WTC11 (cell line): ENCODE results near the gene MRPL28. TPM values are rescaled to one million over a fixed set of nuclear protein-coding genes. Genes with fewer than 3 reads are reported as not detected.

Source experiments
- ATAC-seq: fragments of 200-7000 bp; cut with Tn5 transposase; 2 replicates; pipeline ENCODE4 v1.10.0; 2021; ENCODE audit warnings: mild to moderate bottlenecking, moderate library complexity
- CTCF ChIA-PET: fragments of 300-600 bp; sonication (Branson Sonifier 250); formaldehyde crosslinking; loops from one replicate; lab custom pipeline; 2021; ENCODE audit warnings: antibody characterized with exemption; lab: Charles Lee
- POLR2A ChIA-PET: fragments of 350-600 bp; sonication (Branson Sonifier 250); formaldehyde crosslinking; loops from one replicate; lab custom pipeline; 2021; ENCODE audit warnings: antibody characterized with exemption; lab: Charles Lee
- DNase-seq: peaks from one replicate; pipeline ENCODE4 v3.0.0; 2021; ENCODE audit warnings: low spot score
- H3K27ac Mint-ChIP-seq: 2 replicates; pipeline ENCODE4 v1.8.0; 2021; ENCODE audit warnings: mixed read lengths
- H3K27me3 Mint-ChIP-seq: 2 replicates; pipeline ENCODE4 v1.8.0; 2021; ENCODE audit warnings: low read depth, mild to moderate bottlenecking, moderate library complexity, mixed read lengths
- H3K36me3 Mint-ChIP-seq: 2 replicates; pipeline ENCODE4 v1.8.0; 2021; ENCODE audit warnings: mixed read lengths
- H3K4me1 Mint-ChIP-seq: 2 replicates; pipeline ENCODE4 v1.8.0; 2022; ENCODE audit warnings: mixed read lengths
- H3K4me3 Mint-ChIP-seq: 2 replicates; pipeline ENCODE4 v1.8.0; 2021; ENCODE audit warnings: mild to moderate bottlenecking, moderate library complexity, mixed read lengths
- H3K9me3 Mint-ChIP-seq: 2 replicates; pipeline ENCODE4 v1.8.0; 2021; ENCODE audit warnings: mixed read lengths
- EMX1 ChIP-seq: fragments of 250-450 bp; sonication (Bioruptor Pico); IDR thresholded peaks from 2 replicates; pipeline ENCODE4 v1.8.0; 2021; ENCODE audit warnings: mild to moderate bottlenecking
- FOXK1 ChIP-seq: sonication (generic); formaldehyde crosslinking; IDR thresholded peaks from 2 replicates; pipeline ENCODE4 v1.8.0; 2022; ENCODE audit warnings: mild to moderate bottlenecking, moderate library complexity, missing genetic modification reagents
- GRHL2 ChIP-seq: fragments of 250-450 bp; sonication (Bioruptor Pico); IDR thresholded peaks from 2 replicates; pipeline ENCODE4 v1.8.0; 2022; ENCODE audit warnings: mild to moderate bottlenecking, moderate library complexity; ENCODE audit not compliant: insufficient replicate concordance, severe bottlenecking
- HMGXB4 ChIP-seq: sonication (generic); formaldehyde crosslinking; IDR thresholded peaks from 2 replicates; pipeline ENCODE4 v1.8.1; 2023; ENCODE audit warnings: mild to moderate bottlenecking, moderate library complexity, missing genetic modification reagents
- JUN ChIP-seq: sonication (generic); formaldehyde crosslinking; IDR thresholded peaks from 2 replicates; pipeline ENCODE4 v1.8.0; 2023; ENCODE audit warnings: mild to moderate bottlenecking, missing genetic modification reagents
- KAT7 ChIP-seq: sonication (generic); formaldehyde crosslinking; IDR thresholded peaks from 2 replicates; pipeline ENCODE4 v1.8.1; 2023; ENCODE audit warnings: missing genetic modification reagents, mild to moderate bottlenecking, borderline replicate concordance
- MYBL2 ChIP-seq: sonication (generic); formaldehyde crosslinking; IDR thresholded peaks from 2 replicates; pipeline ENCODE4 v1.8.1; 2023; ENCODE audit warnings: mild to moderate bottlenecking, moderate library complexity, missing genetic modification reagents
- NFE2L1 ChIP-seq: sonication (generic); formaldehyde crosslinking; IDR thresholded peaks from 2 replicates; pipeline ENCODE4 v1.8.1; 2023; ENCODE audit warnings: missing genetic modification reagents
- PRDM15 ChIP-seq: sonication (generic); formaldehyde crosslinking; IDR thresholded peaks from 2 replicates; pipeline ENCODE4 v1.8.0; 2022; ENCODE audit warnings: missing genetic modification reagents
- SP1 ChIP-seq: sonication (generic); formaldehyde crosslinking; conservative IDR thresholded peaks from 2 replicates; pipeline ENCODE4 v1.8.1; 2022; ENCODE audit warnings: missing genetic modification reagents
- TEAD1 ChIP-seq: sonication (generic); formaldehyde crosslinking; IDR thresholded peaks from 2 replicates; pipeline ENCODE4 v1.8.0; 2022; ENCODE audit warnings: mild to moderate bottlenecking, missing genetic modification reagents
- USF2 ChIP-seq: sonication (generic); formaldehyde crosslinking; IDR thresholded peaks from 2 replicates; pipeline ENCODE4 v1.8.1; 2023; ENCODE audit warnings: mild to moderate bottlenecking, missing genetic modification reagents, moderate library complexity
- ZMAT4 ChIP-seq: fragments of 250-450 bp; sonication (Bioruptor Pico); IDR thresholded peaks from 2 replicates; pipeline ENCODE4 v1.9.0; 2021; ENCODE audit warnings: mild to moderate bottlenecking
- ZNF138 ChIP-seq: sonication (generic); formaldehyde crosslinking; conservative IDR thresholded peaks from 2 replicates; pipeline ENCODE4 v1.8.1; 2022; ENCODE audit warnings: mild to moderate bottlenecking, moderate library complexity, missing genetic modification reagents
- ZNF263 ChIP-seq: sonication (generic); formaldehyde crosslinking; IDR thresholded peaks from 2 replicates; pipeline ENCODE4 v1.8.1; 2022; ENCODE audit warnings: low read depth, mild to moderate bottlenecking, moderate library complexity, missing genetic modification reagents
- ZNF416 ChIP-seq: fragments of 250-450 bp; sonication (Bioruptor Pico); IDR thresholded peaks from 2 replicates; pipeline ENCODE4 v1.9.0; 2021; ENCODE audit warnings: mild to moderate bottlenecking, inconsistent platforms
- total RNA-seq: library from RNA; stranded (reverse); gene quantifications from 3 replicates; pipeline ENCODE4 v1.2.3, GENCODE V29; 2021
- TF ChIP-seq, protein P1 (sequence below): sonication (generic); formaldehyde crosslinking; conservative IDR thresholded peaks from 2 replicates; pipeline ENCODE4 v1.8.1; 2023; ENCODE audit warnings: mild to moderate bottlenecking, low read depth, missing genetic modification reagents, moderate library complexity
- TF ChIP-seq, protein P2 (sequence below): sonication (generic); formaldehyde crosslinking; IDR thresholded peaks from 2 replicates; pipeline ENCODE4 v1.8.0; 2022; ENCODE audit warnings: mild to moderate bottlenecking, missing genetic modification reagents
- TF ChIP-seq, protein P3 (sequence below): sonication (generic); formaldehyde crosslinking; IDR thresholded peaks from 2 replicates; pipeline ENCODE4 v1.8.0; 2022; ENCODE audit warnings: mild to moderate bottlenecking, missing genetic modification reagents
- TF ChIP-seq, protein P4 (sequence below): sonication (generic); formaldehyde crosslinking; IDR thresholded peaks from 2 replicates; pipeline ENCODE4 v1.8.0; 2022; ENCODE audit warnings: mild to moderate bottlenecking, missing genetic modification reagents
- TF ChIP-seq, protein P5 (sequence below): fragments of 250-450 bp; sonication (Bioruptor Pico); IDR thresholded peaks from 2 replicates; pipeline ENCODE4 v1.8.0; 2021; ENCODE audit warnings: mild to moderate bottlenecking

The MRPL28 gene
- total RNA-seq, 1 experiment from 2014 or later = 119 TPM

DNA sequence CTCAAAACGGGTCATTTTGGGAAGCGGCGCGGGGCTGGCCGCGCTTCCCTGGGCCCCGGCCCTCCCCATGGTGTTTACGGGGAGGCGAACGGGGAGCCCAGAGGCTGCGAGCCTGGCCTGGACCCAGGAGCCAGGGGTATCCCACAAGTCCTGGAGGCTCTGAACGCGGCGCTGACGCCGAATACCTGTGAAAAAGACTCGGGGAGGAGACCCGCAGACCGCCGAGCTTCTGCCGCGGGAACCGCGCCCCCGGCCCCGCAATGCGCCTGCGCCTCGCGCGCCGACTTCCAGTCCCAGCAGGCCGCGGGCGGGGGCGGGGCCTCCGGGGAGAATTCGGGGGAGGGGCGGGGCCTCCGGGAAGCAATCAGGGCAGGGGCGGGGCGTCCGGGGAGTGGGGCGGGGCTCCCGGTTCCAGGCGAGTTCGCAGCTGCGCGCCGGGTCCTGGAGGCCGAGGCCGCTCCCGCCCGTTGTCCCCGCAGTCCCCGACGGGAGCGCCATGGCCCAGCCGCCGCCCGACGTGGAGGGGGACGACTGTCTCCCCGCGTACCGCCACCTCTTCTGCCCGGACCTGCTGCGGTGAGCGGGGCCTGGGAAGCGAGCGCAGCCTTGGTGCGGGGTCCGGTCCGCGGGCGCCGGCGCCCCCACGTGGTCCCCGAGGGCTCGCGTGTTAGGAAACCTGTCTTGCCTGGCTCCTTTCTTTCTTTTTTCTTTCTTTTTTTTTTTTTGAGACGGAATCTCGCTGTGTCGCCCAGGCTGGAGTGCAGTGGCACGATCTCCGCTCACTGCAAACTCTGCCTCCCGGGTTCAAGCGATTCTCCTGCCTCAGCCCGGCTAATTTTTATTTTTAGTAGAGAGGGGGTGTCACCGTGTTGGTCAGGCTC lies 31.4 kb upstream of the MRPL28 start, which contains the start of gene DECR2:
TSS of gene DECR2 (plus strand) at position 418 of the 881 bp plus-strand sequence. CDS start at position 497, 79 bp downstream.
- Mint-ChIP-seq H3K4me1 (peaks cover 18% of the 10 kb centered on the region), H3K36me3 (peaks cover 5% of the 10 kb centered on the region; the same call in 1 of the 2 replicates), H3K27ac (peak within 1 kb of the TSS; percentile 92), H3K4me3 (peak within 1 kb of the TSS; percentile 86), H3K27me3 (peaks cover under 1% of the 10 kb centered on the region; the same call in 1 of the 2 replicates), H3K9me3 (no peaks in the 10 kb centered on the region)
- peak; percentile 96 for DNase-seq
- POLR2A ChIA-PET = interaction anchor here (0.5 to 1.0 kb wide), 5 partner anchors 18 to 119 kb away, joined by 3 to 8 read pairs (median 3); no protein-coding TSS in a partner anchor
- CTCF ChIA-PET = interaction anchor here (0.6 to 1.9 kb wide), 17 partner anchors 10 to 295 kb away, joined by 3 to 13 read pairs (median 4); no protein-coding TSS in a partner anchor
- ATAC-seq = peak; percentile 71
- TF ChIP-seq, protein P1, sequence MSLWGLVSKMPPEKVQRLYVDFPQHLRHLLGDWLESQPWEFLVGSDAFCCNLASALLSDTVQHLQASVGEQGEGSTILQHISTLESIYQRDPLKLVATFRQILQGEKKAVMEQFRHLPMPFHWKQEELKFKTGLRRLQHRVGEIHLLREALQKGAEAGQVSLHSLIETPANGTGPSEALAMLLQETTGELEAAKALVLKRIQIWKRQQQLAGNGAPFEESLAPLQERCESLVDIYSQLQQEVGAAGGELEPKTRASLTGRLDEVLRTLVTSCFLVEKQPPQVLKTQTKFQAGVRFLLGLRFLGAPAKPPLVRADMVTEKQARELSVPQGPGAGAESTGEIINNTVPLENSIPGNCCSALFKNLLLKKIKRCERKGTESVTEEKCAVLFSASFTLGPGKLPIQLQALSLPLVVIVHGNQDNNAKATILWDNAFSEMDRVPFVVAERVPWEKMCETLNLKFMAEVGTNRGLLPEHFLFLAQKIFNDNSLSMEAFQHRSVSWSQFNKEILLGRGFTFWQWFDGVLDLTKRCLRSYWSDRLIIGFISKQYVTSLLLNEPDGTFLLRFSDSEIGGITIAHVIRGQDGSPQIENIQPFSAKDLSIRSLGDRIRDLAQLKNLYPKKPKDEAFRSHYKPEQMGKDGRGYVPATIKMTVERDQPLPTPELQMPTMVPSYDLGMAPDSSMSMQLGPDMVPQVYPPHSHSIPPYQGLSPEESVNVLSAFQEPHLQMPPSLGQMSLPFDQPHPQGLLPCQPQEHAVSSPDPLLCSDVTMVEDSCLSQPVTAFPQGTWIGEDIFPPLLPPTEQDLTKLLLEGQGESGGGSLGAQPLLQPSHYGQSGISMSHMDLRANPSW (CRISPR knock-in tag) = 0 out of 2 replicates have a peak, but pooled peaks have one; percentile 28
- TF ChIP-seq GRHL2 (no peak), TEAD1 (0 out of 2 replicates have a peak, but pooled peaks have one; percentile 18), ZNF138 (CRISPR knock-in tag) (0 out of 2 replicates have a peak, but pooled peaks have one; percentile 47), JUN (CRISPR knock-in tag) (no peak), SP1 (CRISPR knock-in tag) (peak; percentile 64; the same call in 1 of the 2 replicates), PRDM15 (CRISPR knock-in tag) (no peak), ZMAT4 (CRISPR knock-in tag) (peak; percentile 89), NFE2L1 (CRISPR knock-in tag) (0 out of 2 replicates have a peak, but pooled peaks have one; percentile 47), MYBL2 (CRISPR knock-in tag) (peak; percentile 36; the same call in 1 of the 2 replicates), ZNF263 (no peak), USF2 (CRISPR knock-in tag) (peak; percentile 40), FOXK1 (CRISPR knock-in tag) (no peak; the same call in 1 of the 2 replicates), HMGXB4 (peak; percentile 71), ZNF416 (CRISPR knock-in tag) (peak; percentile 91), EMX1 (CRISPR knock-in tag) (peak; percentile 83), KAT7 (CRISPR knock-in tag) (no peak)
- TF ChIP-seq, protein P2, sequence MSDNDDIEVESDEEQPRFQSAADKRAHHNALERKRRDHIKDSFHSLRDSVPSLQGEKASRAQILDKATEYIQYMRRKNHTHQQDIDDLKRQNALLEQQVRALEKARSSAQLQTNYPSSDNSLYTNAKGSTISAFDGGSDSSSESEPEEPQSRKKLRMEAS (CRISPR knock-in tag) = 0 out of 2 replicates have a peak, but pooled peaks have one; percentile 14
- TF ChIP-seq, protein P3, sequence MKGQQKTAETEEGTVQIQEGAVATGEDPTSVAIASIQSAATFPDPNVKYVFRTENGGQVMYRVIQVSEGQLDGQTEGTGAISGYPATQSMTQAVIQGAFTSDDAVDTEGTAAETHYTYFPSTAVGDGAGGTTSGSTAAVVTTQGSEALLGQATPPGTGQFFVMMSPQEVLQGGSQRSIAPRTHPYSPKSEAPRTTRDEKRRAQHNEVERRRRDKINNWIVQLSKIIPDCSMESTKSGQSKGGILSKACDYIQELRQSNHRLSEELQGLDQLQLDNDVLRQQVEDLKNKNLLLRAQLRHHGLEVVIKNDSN = 0 out of 2 replicates have a peak, but pooled peaks have one; percentile 18
- TF ChIP-seq, protein P4, sequence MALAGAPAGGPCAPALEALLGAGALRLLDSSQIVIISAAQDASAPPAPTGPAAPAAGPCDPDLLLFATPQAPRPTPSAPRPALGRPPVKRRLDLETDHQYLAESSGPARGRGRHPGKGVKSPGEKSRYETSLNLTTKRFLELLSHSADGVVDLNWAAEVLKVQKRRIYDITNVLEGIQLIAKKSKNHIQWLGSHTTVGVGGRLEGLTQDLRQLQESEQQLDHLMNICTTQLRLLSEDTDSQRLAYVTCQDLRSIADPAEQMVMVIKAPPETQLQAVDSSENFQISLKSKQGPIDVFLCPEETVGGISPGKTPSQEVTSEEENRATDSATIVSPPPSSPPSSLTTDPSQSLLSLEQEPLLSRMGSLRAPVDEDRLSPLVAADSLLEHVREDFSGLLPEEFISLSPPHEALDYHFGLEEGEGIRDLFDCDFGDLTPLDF (CRISPR knock-in tag) = 0 out of 2 replicates have a peak, but pooled peaks have one; percentile 31
- TF ChIP-seq, protein P5, sequence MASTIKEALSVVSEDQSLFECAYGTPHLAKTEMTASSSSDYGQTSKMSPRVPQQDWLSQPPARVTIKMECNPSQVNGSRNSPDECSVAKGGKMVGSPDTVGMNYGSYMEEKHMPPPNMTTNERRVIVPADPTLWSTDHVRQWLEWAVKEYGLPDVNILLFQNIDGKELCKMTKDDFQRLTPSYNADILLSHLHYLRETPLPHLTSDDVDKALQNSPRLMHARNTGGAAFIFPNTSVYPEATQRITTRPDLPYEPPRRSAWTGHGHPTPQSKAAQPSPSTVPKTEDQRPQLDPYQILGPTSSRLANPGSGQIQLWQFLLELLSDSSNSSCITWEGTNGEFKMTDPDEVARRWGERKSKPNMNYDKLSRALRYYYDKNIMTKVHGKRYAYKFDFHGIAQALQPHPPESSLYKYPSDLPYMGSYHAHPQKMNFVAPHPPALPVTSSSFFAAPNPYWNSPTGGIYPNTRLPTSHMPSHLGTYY (CRISPR knock-in tag) = peak; percentile 82
